CD4-positive, alpha-beta T cell (primary cell): Measurements from ENCODE around the gene RHNO1. TPM values are rescaled to one million over a fixed set of nuclear protein-coding genes. Genes with fewer than 3 reads are reported as not detected.

Experiments
- ATAC-seq: fragments of 200-7000 bp; cut with Tn5 transposase; one replicate; pipeline ENCODE4 v1.10.0; 2022; ENCODE audit warnings: mild to moderate bottlenecking; ENCODE audit not compliant: poor library complexity
- CTCF ChIA-PET: fragments of 350-600 bp; sonication (Branson Sonifier 250); formaldehyde crosslinking; loops from one replicate; lab custom pipeline; 2021; ENCODE audit warnings: antibody characterized with exemption, inconsistent platforms; lab: Charles Lee
- POLR2A ChIA-PET: fragments of 350-600 bp; sonication (Branson Sonifier 250); formaldehyde crosslinking; loops from one replicate; lab custom pipeline; 2021; ENCODE audit warnings: antibody characterized with exemption, inconsistent platforms; lab: Charles Lee
- DNase-seq, 14 experiments: peaks; one replicate each; pipeline ENCODE4 v3.0.0-alpha.2; 2013 to 2020; ENCODE audit warnings: mixed read lengths in 2 of 14
- H3K27ac ChIP-seq, 2 donors: one replicate each; pipeline versions ENCODE4 v1.5.1 to v1.7.0; 2013; ENCODE audit warnings: low read length in 2 of 2, low read depth in 1 of 2, mild to moderate bottlenecking in 1 of 2
- H3K27me3 ChIP-seq, 2 experiments: 1 replicate in 1 of 2; 2 replicates in 1 of 2; pipeline versions ENCODE4 v1.6.1 to v1.7.0; 2013; ENCODE audit warnings: low read length in 2 of 2, control low read depth in 1 of 2, mild to moderate bottlenecking in 1 of 2, moderate library complexity in 1 of 2; ENCODE audit not compliant: insufficient read depth in 2 of 2, control insufficient read depth in 1 of 2
- H3K36me3 ChIP-seq: one replicate; pipeline ENCODE4 v1.6.1; 2013; ENCODE audit warnings: low read length, control low read depth; ENCODE audit not compliant: insufficient read depth
- H3K4me1 ChIP-seq: one replicate; pipeline ENCODE4 v1.6.1; 2013; ENCODE audit warnings: low read length, control low read depth; ENCODE audit not compliant: insufficient read depth
- H3K4me3 ChIP-seq: one replicate; pipeline ENCODE4 v1.5.1; 2013; ENCODE audit warnings: mild to moderate bottlenecking, low read length, moderate library complexity
- H3K9me3 ChIP-seq, 2 experiments: 1 replicate in 1 of 2; 2 replicates in 1 of 2; pipeline versions ENCODE4 v1.6.1 to v1.7.0; 2013; ENCODE audit warnings: low read length in 2 of 2, mild to moderate bottlenecking in 2 of 2, control low read depth in 1 of 2, moderate library complexity in 1 of 2; ENCODE audit not compliant: control insufficient read depth in 1 of 2, insufficient read depth in 1 of 2
- H3K27ac Mint-ChIP-seq: one replicate; pipeline ENCODE4 v1.8.0; 2020; ENCODE audit warnings: mixed read lengths
- H3K27me3 Mint-ChIP-seq: one replicate; pipeline ENCODE4 v1.8.0; 2021; ENCODE audit warnings: mixed read lengths
- H3K36me3 Mint-ChIP-seq: one replicate; pipeline ENCODE4 v1.8.0; 2021; ENCODE audit warnings: low read depth, mixed read lengths
- H3K4me1 Mint-ChIP-seq: one replicate; pipeline ENCODE4 v1.8.0; 2021; ENCODE audit warnings: low read depth, mixed read lengths
- H3K4me3 Mint-ChIP-seq: one replicate; pipeline ENCODE4 v1.8.0; 2020; ENCODE audit warnings: mild to moderate bottlenecking, mixed read lengths
- H3K9me3 Mint-ChIP-seq: one replicate; pipeline ENCODE4 v1.8.0; 2020; ENCODE audit warnings: mixed read lengths
- CTCF ChIP-seq: fragments of 200-600 bp; IDR thresholded peaks from one replicate; pipeline ENCODE4 v1.8.0; 2022; ENCODE audit warnings: antibody characterized with exemption, mild to moderate bottlenecking
- intact Hi-C, 2 experiments: fragments of 100-400 bp; cut with DNase I in 1 of 2; cut with micrococcal nuclease in 1 of 2; formaldehyde crosslinking; loops; one replicate each; pipeline versions ENCODE4 v1.15.1 to v1.9.0; 2023 to 2025; cut with DNase I, micrococcal nuclease
- total RNA-seq, 174 experiments: library from RNA in 2 of 174; stranded (reverse) in 2 of 174; gene quantifications; one replicate each; pipeline ENCODE4 v1.2.3 and lab custom pipeline; 2021 to 2026

The RHNO1 gene
- total RNA-seq, 2 experiments from 2014 or later: 26.5 to 31.3 TPM

DNA sequence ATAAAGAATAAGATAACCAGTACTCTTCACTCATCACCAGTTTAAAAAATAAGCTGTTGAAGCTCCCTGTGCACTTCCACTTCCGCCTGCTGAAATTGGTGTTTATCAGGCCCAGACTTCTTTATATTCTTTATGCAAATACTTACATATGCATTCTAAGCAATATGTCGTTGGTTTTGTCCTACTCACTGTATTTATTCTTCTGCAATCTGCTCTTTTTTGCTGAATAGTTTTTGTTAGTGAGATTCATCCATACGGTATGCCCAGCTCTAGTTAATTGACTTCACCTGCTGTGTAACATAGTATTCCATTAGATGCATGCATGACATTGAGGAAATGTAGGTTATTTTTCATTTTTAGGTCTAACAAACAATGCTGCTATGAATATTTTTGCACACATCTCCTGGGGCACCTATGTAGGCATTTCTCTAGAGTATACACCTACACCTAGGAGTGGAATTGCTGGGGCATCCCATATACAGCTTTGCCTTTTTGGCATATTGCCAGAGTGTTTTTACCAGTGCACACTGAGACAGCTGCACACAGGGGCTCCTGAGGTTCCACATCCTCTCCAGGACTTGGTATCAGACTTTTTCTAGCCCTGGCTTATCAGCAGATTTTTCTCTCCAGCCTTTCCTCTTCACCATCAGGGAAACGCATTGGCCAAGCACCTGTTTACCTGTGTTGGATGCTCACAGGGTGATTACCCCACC, 41.2 kb upstream of the RHNO1 start:
- Histone ChIP-seq H3K36me3 (peaks cover 27% of the 10 kb centered on the region), H3K27ac (no peak overlapping the region), H3K4me3 (no peak overlapping the region), H3K27me3 (no peaks in the 10 kb centered on the region), H3K4me1 (no peaks in the 10 kb centered on the region), H3K9me3 (no peaks in the 10 kb centered on the region)
- DNase-seq: no peak
- ChIA-PET POLR2A (no interaction called here), CTCF (no interaction called here)
- H3K4me3 Mint-ChIP-seq: no peak overlapping the region
- H3K9me3 Mint-ChIP-seq: no peaks in the 10 kb centered on the region
- H3K4me1 Mint-ChIP-seq: peaks cover 12% of the 10 kb centered on the region
- H3K36me3 Mint-ChIP-seq: peaks cover 48% of the 10 kb centered on the region
- H3K27ac Mint-ChIP-seq: peak overlapping the region; percentile 5
- ATAC-seq: no peak
- intact Hi-C loops: no loop called here
- no peak for TF ChIP-seq CTCF
- H3K27me3 Mint-ChIP-seq: no peaks in the 10 kb centered on the region

- Histone ChIP-seq H3K4me1 (no peaks in the 10 kb centered on the region), H3K9me3 (no peaks in the 10 kb centered on the region), H3K27me3 (no peaks in the 10 kb centered on the region), H3K27ac (no peak overlapping the region), H3K4me3 (no peak overlapping the region), H3K36me3 (peaks cover 33% of the 10 kb centered on the region)
- Mint-ChIP-seq H3K4me1 (peaks cover 12% of the 10 kb centered on the region), H3K27ac (no peak overlapping the region), H3K36me3 (peaks cover 48% of the 10 kb centered on the region), H3K27me3 (no peaks in the 10 kb centered on the region), H3K4me3 (no peak overlapping the region), H3K9me3 (no peaks in the 10 kb centered on the region)
- TF ChIP-seq CTCF: no peak
- POLR2A ChIA-PET: no interaction called here
- intact Hi-C loops: no loop called here
- CTCF ChIA-PET: no interaction called here
- DNase-seq: no peak
- no peak for ATAC-seq
These were observed 40.4 kb upstream of the RHNO1 start for GRCh38 chr12:2836574-2836973.

DNA sequence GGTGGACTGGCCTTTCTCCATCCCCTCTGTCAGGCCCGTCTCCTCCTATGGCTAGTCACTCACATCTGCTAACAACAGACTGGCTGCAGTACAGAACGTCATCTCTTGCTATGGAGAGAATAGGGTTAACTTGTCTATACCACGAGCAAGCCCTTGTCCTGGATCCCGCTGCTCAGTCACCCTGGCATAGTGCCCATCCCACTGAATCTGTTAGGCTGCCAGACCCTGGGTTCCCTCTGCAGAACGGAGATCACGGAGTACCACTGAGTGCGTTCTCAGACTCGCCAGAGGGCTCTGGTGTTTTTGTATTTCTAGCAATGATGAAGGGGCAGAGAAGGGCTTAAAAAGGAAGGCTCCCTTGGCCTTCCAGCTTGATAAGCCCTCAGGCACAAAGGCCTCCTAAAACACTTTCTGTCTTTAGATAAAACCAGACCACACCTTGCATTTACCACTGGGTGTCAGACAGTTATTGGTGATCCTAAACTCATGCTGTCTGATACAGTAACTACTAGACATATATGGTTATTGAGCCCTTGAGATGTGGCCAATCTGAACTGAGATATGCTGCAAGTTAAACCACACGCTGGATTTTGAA, 35.9 kb upstream of the RHNO1 start:
- ATAC-seq: no peak
- H3K36me3 ChIP-seq: peaks cover 58% of the 10 kb centered on the region
- no peak for TF ChIP-seq CTCF
- H3K4me3 ChIP-seq: no peak overlapping the region
- H3K4me1 ChIP-seq: no peaks in the 10 kb centered on the region
- no peak overlapping the region for H3K27ac ChIP-seq
- Mint-ChIP-seq H3K27me3 (no peaks in the 10 kb centered on the region), H3K4me3 (no peak overlapping the region), H3K4me1 (no peaks in the 10 kb centered on the region), H3K36me3 (peaks cover 65% of the 10 kb centered on the region), H3K9me3 (no peaks in the 10 kb centered on the region), H3K27ac (no peak overlapping the region)
- H3K27me3 ChIP-seq: no peaks in the 10 kb centered on the region
- H3K9me3 ChIP-seq: no peaks in the 10 kb centered on the region
- DNase-seq: no peak
- intact Hi-C loops: no loop called here
- CTCF ChIA-PET: no interaction called here
- POLR2A ChIA-PET: no interaction called here
